GM20431 (cell line): Measurements from ENCODE around the gene MAPRE2.
"Not testable (repeated sequence)": the region's sequence is repeated elsewhere in the genome, so short reads cannot be mapped to it uniquely, and the experiment has no call there.

Experiments used
- in situ Hi-C: fragments of 300-500 bp; cut with MseI, MboI; formaldehyde crosslinking; loops from one replicate; pipeline ENCODE4 v1.15.0; 2020; ENCODE audit warnings: low sequenced_read_pairs; ENCODE audit not compliant: unreplicated experiment

MAPRE2 gene

DNA sequence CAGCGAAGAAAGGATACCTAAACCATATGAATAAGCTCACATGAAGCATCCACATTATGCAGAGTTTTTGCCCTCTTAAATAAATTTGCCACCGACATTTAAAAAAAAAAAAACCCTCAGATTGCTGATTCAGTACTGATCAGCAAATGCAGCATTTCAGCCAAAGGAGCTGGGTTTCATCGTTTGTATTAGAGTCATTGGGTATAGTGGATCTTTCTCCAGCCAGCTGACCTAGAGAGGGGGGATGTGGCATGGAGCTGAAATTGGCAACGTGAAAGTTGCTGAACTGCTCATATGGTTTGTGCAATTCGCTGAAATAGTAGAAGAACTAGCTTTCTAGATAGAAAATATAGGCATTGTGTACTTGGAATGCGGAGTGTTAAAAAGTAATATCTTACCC, 126.1 kb downstream of the MAPRE2 start:
- in situ Hi-C loops: no loop called here

DNA sequence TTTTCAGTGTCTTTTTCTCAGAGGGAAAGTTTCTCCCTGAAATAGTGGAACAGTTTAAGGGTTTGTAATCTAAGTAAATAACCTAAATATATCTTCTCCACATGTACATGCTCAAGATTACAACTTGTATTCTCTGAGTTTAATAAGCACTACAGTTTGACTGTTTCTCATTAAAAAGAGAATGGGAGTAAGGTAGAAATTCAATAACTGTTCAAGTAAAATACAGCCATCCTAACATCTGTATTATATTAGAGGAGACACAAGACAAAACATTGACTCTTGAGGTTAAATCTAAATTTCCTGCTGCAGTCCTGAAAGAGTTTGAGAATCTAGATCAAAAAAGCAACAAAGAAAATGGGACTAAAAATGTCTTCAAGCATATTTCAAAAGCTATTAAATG, 126.6 kb downstream of the MAPRE2 start:
- in situ Hi-C loops: no loop called here

DNA sequence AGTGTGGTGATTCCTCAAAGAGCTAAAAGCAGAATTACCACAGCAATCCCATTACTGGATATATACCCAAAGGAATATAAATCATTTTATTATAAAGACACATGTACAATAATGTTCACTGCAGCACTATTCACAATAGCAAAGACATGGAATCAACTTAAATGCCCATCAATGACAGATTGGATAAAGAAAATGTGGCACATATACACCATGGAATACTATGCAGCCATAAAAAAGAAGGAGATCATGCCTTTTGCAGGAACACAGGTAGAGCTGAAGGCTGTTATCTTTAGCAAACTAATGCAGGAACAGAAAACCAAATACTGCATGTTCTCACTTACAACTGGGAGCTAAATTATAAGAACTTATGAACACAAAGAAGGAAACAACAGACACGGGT, 129.1 kb downstream of the MAPRE2 start:
- in situ Hi-C loops: not testable (repeated sequence)

DNA sequence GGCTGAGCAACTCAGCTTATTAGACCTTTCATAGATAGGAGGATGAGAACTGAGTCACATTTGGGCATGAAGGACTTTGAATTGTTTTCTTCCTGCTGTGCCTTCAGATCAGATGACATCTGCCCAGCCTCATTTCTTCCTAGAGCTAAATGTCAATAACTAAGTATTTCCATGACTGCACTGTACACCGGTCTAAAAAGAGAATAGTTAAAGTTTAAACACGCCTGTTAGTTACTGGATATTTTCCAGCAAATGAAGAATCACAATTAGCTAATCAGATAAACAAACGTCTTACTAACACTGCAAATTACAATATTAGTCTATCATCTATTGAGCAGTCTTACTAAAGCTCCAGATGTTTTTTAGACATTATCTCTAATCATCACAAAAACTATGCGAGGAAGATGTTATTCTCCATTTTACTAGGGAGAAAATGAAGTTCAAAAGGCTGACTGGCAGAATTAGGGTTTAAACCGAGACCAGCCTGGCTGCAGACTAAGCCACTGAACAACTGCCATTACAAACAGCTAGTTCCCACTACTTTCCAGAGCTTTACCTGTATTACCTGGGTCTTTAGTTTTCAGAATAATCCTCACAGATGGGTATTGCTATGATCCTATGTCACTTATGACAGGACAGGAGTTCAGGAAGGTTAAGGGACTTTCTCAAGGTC, 130.2 kb downstream of the MAPRE2 start:
- in situ Hi-C loops: no loop called here

GRCh38 chr18:35172009-35172408, 130.8 kb downstream of the MAPRE2 start:
- in situ Hi-C loops: no loop called here

- in situ Hi-C loops: no loop called here
Measured at GRCh38 chr18:35172451-35173035, 131.3 kb downstream of the MAPRE2 start.

DNA sequence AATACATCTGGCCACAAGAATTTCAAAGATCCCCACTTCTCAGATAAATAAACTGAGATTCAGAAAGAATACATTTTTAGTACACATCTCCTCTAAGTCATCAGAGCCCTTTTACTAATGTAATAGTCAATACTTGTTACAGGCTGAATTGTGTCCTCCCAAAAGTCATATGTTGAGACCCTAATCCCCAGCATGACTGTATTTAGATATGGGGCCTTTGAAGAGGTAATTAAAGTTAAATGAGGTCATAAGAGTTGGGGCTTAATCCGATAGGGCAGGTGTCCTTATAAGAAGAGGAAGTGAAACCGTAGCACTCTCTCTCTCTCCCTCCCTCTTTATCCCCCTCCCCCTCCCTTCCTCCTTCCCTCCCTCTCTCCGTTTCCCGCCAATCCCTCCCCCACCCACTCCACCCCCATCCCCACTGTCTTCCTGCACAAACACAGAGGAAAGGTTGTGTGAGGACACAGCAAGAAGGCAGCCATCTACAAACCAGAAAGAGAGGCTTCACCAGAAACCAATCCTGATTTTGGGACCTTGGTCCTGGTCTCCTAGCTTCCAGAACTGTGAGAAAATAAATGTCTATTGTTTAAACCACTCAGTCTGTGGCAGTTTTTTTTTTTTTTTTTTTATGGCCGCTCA, 133.0 kb downstream of the MAPRE2 start:
- in situ Hi-C loops: no loop called here

DNA sequence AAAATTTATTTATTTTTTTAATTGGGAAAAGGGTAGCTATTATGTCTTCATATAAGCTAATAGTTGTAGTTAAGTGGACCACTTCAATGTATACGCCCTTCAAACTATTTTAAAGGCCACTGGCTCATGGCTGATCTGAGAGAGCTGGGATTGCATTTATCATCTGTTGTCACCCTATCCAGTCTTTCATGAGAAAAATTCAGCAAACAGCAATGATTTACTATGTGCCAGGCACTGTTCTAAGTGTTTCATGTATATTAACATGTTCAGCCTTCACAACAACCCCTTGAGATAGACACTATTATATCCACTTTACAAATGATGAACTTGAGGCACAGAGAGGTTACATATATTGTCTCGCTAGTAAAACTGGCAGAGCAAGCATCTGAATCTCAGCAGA, 133.5 kb downstream of the MAPRE2 start:
- in situ Hi-C loops: no loop called here

DNA sequence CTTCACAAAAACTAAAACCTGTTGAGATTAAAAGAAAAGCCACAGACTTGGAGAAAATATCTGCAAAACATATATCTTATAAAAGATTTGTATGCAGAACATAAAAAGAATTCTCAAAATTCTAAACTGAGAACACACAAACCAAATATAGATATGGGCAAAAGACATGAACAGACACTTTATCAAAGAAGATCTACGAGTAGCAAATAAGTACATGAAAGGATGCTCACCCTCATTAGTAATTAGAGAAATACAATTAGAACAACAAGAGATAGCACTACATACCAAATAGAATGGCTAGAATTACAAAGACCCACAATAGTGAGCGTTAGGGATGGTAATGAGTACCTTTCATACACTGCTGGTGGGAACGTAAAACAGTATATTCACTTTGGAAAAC, 135.7 kb downstream of the MAPRE2 start:
- in situ Hi-C loops: no loop called here

DNA sequence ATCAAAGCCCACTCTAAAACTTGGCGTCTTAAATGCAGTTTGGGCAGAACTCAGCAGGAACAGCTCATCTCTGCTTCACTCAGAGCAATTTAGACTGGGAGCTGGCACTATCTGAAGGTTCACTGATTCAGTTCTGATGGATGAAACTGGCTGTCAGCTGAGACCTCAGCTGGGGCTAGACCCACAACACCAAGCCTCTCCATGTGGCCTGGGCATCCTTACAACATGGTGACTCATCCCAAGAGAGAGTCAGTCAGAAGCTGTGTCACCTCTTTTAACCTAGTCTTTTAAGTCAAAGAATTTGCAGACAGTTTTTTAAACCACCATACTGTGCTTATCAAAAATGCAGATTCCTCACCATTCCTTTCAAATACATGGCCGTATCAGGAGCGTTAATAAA, 137.0 kb downstream of the MAPRE2 start:
- in situ Hi-C loops: no loop called here

DNA sequence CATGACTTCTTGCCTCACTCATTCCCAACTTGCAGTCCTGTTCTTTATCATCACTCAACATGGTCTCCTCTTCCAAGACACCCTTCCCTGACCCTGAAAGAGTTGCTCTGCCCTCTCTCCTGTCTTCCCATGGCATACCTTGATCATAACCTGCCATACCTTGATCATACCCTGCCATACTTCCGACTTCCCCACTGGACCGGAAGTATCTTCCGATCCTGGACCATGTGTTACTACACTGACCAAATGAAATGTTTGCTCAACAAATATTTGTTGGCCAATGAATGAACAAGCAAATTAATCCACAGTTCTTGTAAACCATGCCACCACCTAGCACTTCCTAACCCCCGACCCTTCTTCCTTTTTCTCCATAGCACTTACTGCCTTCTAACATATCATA, 138.7 kb downstream of the MAPRE2 start:
- in situ Hi-C loops: no loop called here

DNA sequence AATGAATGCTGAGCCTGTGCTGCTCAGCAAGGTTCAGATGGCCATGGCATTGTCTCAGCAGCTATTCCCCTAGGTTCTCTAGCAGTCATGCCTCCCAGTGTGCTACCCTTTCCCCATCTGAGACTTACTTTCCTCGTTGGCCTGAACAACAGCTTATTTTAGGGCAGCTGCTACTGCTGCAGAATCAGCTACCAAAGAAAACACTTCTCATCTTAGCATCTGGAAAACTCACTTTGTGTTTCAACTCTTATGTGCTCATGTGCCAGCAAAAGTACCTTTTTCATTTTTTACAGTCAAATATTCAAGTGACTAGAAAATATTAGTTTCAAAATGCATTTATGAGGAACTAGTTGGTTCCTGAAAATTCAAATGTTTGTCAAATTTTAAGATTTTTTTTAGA, 139.2 kb downstream of the MAPRE2 start:
- in situ Hi-C loops: no loop called here

GRCh38 chr18:35182151-35182550, 140.9 kb downstream of the MAPRE2 start:
- in situ Hi-C loops: no loop called here

DNA sequence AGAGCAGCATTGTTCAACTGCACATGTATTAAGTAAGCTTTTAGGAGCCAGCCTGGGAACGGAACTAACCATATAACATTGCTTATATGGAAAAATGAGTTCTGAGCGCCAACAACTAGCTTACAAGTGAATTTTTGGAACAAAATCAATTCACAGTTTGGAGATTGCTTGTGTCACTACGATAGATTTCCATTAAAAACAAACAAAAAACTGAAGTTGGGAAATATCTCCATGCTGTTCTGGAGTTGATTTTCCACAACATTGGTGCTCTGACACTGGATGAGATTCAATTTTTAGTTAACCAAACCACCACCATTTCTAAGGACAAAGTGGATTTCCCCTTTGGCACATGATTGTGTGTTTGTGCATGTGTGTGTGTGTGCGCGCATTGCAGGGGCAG, 142.7 kb downstream of the MAPRE2 start:
- in situ Hi-C loops: no loop called here

DNA sequence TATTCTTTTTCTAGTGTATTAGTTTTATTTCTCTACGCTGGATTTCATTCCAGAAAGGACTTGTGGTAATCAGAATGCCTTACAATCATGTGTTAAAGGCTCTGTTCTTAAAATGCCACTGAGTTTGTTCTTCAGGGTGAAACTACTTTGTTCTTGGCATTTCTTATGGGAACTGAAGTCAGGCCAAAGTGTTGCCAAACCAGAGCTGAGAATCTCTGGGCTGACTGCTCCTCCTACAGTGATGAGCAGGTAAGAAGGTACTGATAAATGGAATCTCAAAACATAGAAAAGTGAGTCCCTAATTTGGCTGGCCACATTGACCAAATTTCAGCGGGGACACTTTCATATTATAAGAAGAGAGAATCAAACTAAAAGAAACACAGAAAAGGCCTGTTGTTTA, 144.6 kb downstream of the MAPRE2 start:
- in situ Hi-C loops: no loop called here

GRCh38 chr18:35186291-35187034, 145.2 kb downstream of the MAPRE2 start:
- in situ Hi-C loops: no loop called here

DNA sequence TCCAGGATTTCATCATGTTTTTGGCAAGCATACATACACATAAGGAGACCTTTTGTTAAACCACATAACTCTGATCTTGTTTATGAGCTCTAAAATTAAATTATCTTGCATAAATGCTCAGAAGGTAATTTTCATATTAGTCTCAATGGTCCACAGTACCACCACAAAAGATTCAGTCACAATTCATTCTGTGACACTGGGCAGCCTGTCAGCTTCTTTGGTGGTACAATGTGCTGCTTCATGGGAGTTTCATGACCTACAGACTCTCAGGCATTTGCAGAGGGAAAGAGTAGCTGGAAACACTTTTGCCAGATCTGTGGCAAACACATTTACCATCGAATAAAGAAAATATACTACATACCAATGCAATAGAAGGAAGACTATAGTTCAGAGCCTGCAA, 148.3 kb downstream of the MAPRE2 start:
- in situ Hi-C loops: no loop called here

DNA sequence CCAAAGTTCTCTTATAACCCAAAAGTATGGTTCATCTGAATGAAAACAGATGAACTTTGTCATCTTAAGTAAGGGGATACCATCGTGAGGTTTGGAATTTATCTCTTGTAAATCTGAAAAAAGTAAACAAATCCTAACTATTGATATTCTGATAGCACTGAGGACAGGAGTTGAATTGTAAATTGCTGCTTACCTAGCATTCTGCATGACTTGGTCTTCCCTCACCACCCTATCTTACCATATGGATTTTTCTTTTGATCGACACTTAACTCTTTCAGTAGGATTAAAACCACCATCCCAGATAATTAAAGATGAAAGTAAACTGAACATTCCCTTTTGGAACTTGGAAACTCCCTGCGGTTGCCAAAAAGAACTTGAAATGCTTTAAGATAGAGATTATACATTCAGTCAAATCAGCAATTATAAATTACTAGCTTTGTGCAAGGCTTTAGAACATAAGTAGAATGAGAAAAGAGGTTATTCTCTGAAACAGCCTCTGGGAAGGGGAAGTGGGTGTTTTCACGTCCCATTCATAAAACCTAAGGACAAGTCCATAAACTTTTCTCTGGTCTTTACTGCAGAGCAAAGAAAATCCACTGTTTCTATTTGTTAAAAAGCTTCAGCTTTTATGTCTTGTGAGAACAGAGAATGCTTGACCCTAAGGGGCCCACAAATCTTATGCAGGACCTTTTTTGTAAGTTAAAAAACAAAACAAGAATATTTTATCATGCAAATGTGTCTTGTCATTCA, 149.9 kb downstream of the MAPRE2 start:
- in situ Hi-C loops: no loop called here

GRCh38 chr18:35191698-35192025, 150.4 kb downstream of the MAPRE2 start:
- in situ Hi-C loops: no loop called here

- in situ Hi-C loops: no loop called here
Measured at GRCh38 chr18:35192415-35192814, 151.2 kb downstream of the MAPRE2 start.
